HG03097 (cell line): ENCODE measurements around the gene GABRQ.

Experiments used
- ATAC-seq: cut with Tn5 transposase; IDR thresholded peaks from one replicate; pipeline ENCODE4 v1.9.1; 2021; ENCODE audit not compliant: unreplicated experiment, low FRiP score

The GABRQ gene

GRCh38 chrX:152637649-152638442 is at the start of gene GABRQ:
GABRQ (plus strand) TSS chrX:152637895; CDS start chrX:152638203, 308 bp downstream.
- ATAC-seq: peak; percentile 57

GRCh38 chrX:152588206-152588605 is 49.5 kb upstream of the GABRQ start:
- no peak for ATAC-seq

GRCh38 chrX:152600853-152601633 is 36.7 kb upstream of the GABRQ start:
- ATAC-seq: no peak

DNA sequence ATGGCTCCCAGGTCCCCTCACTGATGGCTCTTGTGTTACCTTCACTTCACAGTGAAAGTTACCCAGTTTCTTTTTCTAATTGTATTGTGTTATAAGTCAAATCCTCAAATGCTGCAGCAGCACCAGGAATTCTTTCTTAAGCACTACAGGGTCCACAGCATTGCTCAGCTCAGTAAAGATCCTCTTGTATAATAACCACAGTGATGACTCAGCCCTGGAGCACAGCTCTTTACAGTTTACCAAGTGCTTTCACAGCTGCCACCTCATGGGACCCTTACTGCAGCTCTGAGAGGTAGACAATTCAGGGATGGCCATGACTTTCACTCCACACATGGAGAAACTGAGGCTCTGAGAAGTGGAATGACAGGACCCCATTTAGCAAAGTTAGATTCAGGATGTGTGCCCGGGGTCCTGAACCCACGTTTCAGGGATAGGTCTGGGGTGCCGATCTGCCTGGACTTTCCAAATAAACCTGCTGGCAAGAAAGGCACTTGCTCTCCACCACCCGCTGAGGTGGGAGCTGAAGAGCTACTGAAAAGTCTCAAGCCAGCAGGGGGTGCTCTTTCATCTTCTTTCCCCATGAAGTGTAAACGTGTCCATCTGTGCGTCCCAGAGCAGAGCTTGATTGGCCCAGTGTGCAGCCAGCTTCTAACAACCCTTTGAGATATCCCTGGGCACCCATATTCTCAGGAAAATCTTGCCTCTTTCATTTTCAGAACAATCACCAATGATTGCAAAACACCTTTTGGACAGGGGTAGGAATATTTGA is 35.7 kb upstream of the GABRQ start:
- no peak for ATAC-seq

GRCh38 chrX:152614791-152615190 is 22.9 kb upstream of the GABRQ start:
- no peak for ATAC-seq

- no peak for ATAC-seq
These were observed 17.8 kb upstream of the GABRQ start for GRCh38 chrX:152619897-152620296.

- ATAC-seq: peak; percentile 53
These were observed 5.1 kb upstream of the GABRQ start for GRCh38 chrX:152632445-152633097.

DNA sequence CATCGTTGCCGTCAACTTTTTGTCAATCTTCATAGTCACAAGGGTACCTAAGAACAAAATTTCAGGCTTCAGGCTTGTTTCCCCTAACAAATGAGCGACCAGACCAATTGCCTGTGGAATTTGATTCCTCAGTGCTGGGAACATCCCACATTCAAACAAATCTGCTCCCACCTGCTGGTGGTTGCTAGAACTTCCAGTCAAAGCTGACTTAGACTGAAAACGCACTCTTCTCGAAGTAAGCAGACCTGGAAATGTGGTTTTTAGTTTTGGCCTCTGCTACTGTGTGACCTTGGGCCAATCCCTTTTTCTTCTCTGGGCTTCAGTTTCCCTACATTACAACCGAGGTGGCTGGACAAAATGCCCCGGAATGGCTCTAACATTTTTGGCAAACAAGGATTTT is 1.8 kb upstream of the GABRQ start:
- ATAC-seq: no peak

GRCh38 chrX:152638443-152638904 is 779 bp downstream of the GABRQ start:
- no peak for ATAC-seq

DNA sequence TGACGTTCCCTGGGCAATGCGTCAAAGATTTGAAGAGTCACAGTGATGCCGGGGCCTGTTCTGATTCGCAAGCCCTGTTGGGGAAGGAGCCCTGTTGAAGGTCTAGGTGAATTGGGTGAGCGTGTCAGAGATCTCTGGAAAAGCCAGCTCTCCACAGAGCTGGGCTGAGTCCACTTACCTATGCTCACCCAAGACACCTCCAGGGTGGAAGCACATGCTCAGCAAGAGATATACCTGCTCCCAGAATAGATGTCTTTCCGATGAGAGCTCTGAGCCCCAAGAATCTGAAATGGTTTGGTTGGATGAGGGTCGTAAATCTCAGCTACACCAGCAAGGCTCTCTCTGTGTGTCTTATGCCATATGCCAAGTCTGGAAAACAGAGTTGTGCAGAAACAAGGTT is 1.7 kb downstream of the GABRQ start:
- no peak for ATAC-seq

GRCh38 chrX:152640034-152640818 is 2.5 kb downstream of the GABRQ start:
- no peak for ATAC-seq

DNA sequence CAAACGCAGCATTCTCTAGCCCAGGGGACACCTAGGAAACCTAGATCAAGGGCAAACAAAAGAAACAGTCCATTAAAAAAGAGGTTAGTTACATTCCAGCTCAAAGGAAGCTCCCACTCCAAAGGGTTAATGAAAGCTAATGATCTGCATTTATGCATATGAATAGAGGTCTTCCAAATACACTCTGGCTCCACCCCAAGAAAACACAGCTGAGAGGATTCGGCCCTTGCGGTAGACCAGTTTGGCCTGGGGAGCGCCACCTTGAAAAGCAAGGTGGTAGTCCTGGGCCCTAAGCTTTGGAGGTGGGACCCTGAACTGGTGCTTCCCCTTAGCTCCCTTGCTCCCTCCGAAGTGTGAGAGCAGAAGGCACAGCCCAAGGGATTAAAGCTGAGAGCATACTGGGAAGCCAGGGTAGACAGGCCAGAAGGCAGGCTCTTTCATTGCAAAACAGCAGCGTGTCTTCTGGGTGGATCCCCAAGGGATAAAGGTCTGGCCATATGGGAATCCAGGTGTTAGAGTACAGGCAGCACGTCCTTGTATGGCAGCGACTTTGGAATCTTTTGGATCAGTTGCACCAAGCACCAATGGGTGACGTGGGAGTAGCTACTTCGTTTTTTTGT is 3.7 kb downstream of the GABRQ start:
- ATAC-seq: no peak

DNA sequence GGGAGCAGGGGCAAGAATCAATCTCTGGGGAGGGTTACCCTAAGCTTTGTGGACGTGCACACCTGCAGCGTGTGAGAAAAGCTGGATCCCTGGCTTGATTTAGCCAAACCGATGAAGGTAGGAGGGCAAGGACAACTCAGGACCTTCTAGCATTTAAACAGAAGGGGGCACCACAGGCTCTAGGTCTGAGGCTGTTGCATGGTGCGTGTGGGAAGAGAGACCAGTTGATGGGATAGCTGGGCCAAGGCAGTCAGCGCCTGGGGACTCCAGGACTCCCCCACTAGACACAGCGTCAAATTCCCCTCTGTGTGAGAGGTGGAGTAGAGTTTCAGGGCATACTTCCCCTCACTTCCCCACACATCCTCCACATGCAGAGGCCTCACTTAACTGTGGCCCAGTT is 4.3 kb downstream of the GABRQ start:
- ATAC-seq: no peak

- ATAC-seq: no peak
These were observed 5.4 kb downstream of the GABRQ start for GRCh38 chrX:152642931-152643564.

DNA sequence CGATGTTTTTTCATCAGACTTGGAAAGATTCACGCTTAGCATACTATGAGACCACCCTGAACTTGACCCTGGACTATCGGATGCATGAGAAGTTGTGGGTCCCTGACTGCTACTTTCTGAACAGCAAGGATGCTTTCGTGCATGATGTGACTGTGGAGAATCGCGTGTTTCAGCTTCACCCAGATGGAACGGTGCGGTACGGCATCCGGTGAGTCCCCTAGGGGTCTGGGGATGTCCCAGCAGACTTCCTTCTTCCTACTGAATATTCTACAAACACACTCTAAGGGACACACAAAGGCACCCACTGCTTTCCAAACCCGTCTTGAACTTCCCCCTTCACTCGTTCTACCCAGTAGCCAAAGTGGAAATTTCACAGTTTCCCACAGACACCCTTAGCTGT is 9.3 kb downstream of the GABRQ start:
- no peak for ATAC-seq

DNA sequence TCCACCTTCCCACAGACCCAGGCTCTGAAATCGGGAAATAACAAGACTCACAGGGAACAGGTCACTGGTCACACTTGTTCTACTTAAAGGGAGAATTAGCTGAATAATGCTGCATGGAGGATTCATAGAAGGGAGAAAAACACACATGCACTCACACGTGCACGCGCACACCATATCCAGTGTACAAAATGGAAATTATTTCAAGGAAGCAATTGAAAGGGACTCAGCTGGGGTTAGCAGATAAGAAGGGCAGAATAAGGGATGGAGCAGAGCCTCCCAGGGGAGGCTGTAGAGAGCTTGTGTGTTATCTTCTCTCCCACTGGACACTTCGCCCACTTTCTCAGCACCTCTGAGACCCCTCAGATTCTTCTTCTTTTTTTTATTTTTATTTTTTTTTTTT is 10.3 kb downstream of the GABRQ start:
- ATAC-seq: no peak

GRCh38 chrX:152652060-152652459 is 14.4 kb downstream of the GABRQ start:
- ATAC-seq: no peak

- no peak for ATAC-seq
These were observed 14.8 kb downstream of the GABRQ start for GRCh38 chrX:152652467-152652866.

DNA sequence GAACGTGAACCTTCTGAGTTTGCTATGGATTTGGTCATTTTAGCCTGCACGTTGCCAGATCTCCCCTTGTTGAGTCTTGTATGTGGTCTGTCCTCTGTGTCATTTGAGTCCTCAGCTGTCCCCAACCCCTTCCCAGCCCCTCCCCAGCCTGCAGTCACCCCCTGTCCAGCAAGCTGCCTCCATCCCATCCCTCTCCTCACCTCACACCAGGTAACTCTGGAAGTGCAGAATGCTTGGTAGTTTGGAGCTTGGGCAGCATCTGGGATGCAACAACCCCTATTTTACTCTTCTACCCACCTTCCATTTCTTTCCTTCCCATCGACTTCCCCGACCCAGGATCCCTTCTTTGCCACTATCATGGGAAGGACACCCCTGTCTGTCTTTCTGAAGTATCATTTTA is 18.4 kb downstream of the GABRQ start:
- no peak for ATAC-seq
